Measurements from ENCODE around the gene WDR20. TPM values are rescaled to one million over a fixed set of nuclear protein-coding genes. Genes with fewer than 3 reads are reported as not detected.

WDR20 gene
- polyA plus RNA-seq, 1 of the 3 experiments (the other 2 are of a cell fraction): 12.4 TPM

DNA sequence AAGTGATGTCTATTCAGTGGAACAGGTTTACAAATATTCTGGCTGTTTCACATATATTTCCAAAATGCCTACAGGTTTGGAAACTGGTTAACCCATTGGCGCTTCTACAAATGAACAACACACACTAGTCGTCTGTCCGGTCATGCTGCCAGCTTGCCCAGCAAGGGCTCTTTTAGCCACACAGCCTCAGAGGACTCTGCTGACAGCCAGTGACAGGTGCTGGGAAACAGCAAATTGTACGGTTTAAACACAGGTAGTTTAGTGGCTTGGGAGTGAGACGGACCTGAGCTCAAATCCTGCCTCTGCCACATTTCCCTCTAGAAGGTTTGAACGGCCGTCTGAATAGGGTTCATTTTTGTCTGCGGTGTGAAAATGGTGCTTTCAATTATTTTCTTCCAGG, 111.5 kb downstream of the WDR20 start:
- no peak for DNase-seq
- POLR2A ChIA-PET: no interaction called here

More for the DNA sequence above, 111.5 kb downstream of the WDR20 start:
- Histone ChIP-seq H3K9me2 (no peaks in the 10 kb centered on the region), H3K4me2 (no peak overlapping the region), H3K4me1 (ENCODE audit: control insufficient read depth in 1 of 2, insufficient read depth in 2 of 2, low read depth in 1 of 2, low read length in 1 of 2) (no peaks in the 10 kb centered on the region), H3K79me2 (ENCODE audit: insufficient read depth) (no peaks in the 10 kb centered on the region), H3K9me3 (no peaks in the 10 kb centered on the region), H3K36me3 (replicated peaks in 1 of 2; ENCODE audit: control insufficient read depth in 1 of 2, insufficient read depth in 2 of 2, low read length in 1 of 2) (no peaks in the 10 kb centered on the region), H3K27ac (ENCODE audit: low read depth in 2 of 2, low read length in 1 of 2) (no peak overlapping the region), H3K9ac (no peak overlapping the region), H3K4me3 (ENCODE audit: low read depth in 2 of 2, low read length in 1 of 2) (no peak overlapping the region), H3F3A (replicated peaks; ENCODE audit: insufficient read depth) (no peaks in the 10 kb centered on the region), H4K20me1 (ENCODE audit: insufficient read depth) (no peaks in the 10 kb centered on the region), H3K27me3 (ENCODE audit: insufficient read depth) (no peaks in the 10 kb centered on the region), H2AFZ (ENCODE audit: low read depth) (no peak overlapping the region)
- CTCF ChIA-PET: interaction anchor here (1.1 to 2.7 kb wide), 2 partner anchors 15 to 63 kb away, joined by 4 to 10 read pairs; no protein-coding TSS in a partner anchor
- TF ChIP-seq ZBTB33 (IDR thresholded peaks at IDR 0.05; ENCODE audit: borderline replicate concordance, low read depth) (no peak), FOXM1 (IDR thresholded peaks at IDR 0.05; ENCODE audit: low read depth) (no peak), RFX5 (IDR thresholded peaks at IDR 0.05; ENCODE audit: low read length) (no peak), FOXJ3 (CRISPR knock-in tag; IDR thresholded peaks at IDR 0.05) (no peak), TAF1 (IDR thresholded peaks at IDR 0.05; ENCODE audit: borderline replicate concordance, low read depth, low read length) (no peak), MXI1 (IDR thresholded peaks at IDR 0.05; ENCODE audit: low read depth, low read length) (no peak), GATA2 (CRISPR knock-in tag; IDR thresholded peaks at IDR 0.05) (no peak), TCF12 (IDR thresholded peaks at IDR 0.05) (no peak), CHD2 (IDR thresholded peaks at IDR 0.05; ENCODE audit: low read length, partially characterized antibody) (no peak), CTCF (IDR thresholded peaks at IDR 0.05) (no peak), FOSL2 (IDR thresholded peaks at IDR 0.05; ENCODE audit: borderline replicate concordance, low read depth) (no peak), RCOR1 (IDR thresholded peaks at IDR 0.05; ENCODE audit: low read length) (no peak), SMC3 (IDR thresholded peaks at IDR 0.05; ENCODE audit: low read depth, low read length) (no peak), JUND (IDR thresholded peaks at IDR 0.05) (no peak)
- TF ChIP-seq, protein P1, sequence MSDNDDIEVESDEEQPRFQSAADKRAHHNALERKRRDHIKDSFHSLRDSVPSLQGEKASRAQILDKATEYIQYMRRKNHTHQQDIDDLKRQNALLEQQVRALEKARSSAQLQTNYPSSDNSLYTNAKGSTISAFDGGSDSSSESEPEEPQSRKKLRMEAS (IDR thresholded peaks at IDR 0.05; ENCODE audit: low read depth): no peak
- TF ChIP-seq, protein P2, sequence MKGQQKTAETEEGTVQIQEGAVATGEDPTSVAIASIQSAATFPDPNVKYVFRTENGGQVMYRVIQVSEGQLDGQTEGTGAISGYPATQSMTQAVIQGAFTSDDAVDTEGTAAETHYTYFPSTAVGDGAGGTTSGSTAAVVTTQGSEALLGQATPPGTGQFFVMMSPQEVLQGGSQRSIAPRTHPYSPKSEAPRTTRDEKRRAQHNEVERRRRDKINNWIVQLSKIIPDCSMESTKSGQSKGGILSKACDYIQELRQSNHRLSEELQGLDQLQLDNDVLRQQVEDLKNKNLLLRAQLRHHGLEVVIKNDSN (IDR thresholded peaks at IDR 0.05; ENCODE audit: borderline replicate concordance, low read depth): no peak
- 85% methylated on average over 8 of the region's 8 CpGs for WGBS (ENCODE audit: low lambda C conversion rate)
